ENCODE data around the gene NLRP13. TPM values are rescaled to one million over a fixed set of nuclear protein-coding genes. Genes with fewer than 3 reads are reported as not detected.

Gene NLRP13
- total and polyA plus RNA-seq, 2 of the 8 experiments (the other 6 are each of a cell fraction or from before 2014, with no cell fraction given) = not detected

DNA sequence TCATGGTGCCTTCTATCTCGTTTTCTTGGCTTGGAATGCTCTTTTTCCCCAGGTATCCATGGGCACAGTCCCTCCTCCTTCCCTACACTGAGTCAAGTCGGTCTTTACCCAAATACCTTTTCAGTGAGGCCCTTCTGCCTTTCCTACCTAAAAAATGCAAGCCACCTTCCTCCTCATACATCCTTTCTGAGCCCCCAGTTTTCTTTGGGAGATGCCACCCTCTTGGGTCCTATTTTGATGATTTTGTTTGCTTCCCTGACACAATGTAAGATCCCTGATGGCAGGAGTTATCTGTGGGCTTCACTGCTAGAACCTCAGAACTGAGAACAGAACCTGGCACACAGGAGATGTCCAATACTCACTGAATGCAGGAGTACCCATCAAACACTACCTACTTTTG, 22.3 kb downstream of the NLRP13 start:
- Histone ChIP-seq H3K23me2 (ENCODE audit: low read depth, low read length) (no peaks in the 10 kb centered on the region), H3K36me3 (ENCODE audit: control insufficient read depth in 2 of 4, insufficient read depth in 4 of 4, low read length in 3 of 4) (no peaks in the 10 kb centered on the region), H3K4me2 (ENCODE audit: insufficient read depth in 1 of 2, low read depth in 2 of 2, low read length in 2 of 2) (no peak overlapping the region), H2AFZ (ENCODE audit: low read length) (no peak overlapping the region), H3K4me1 (replicated peaks in 1 of 4; ENCODE audit: control insufficient read depth in 3 of 4, insufficient read depth in 4 of 4, low read length in 3 of 4) (no peaks in the 10 kb centered on the region), H4K5ac (ENCODE audit: insufficient read length, low read depth, low read length) (no peak overlapping the region), H3K4ac (replicated peaks; ENCODE audit: insufficient read length, low read depth, low read length) (no peak overlapping the region), H3K27ac (ENCODE audit: low read depth, low read length) (no peak overlapping the region), H3K56ac (replicated peaks; ENCODE audit: insufficient read length, low read depth, low read length) (no peak overlapping the region), H2BK20ac (ENCODE audit: low read length) (no peak overlapping the region), H3K4me3 (ENCODE audit: extremely low read depth in 1 of 4, insufficient read depth in 2 of 4, low read depth in 3 of 4, low read length in 4 of 4) (no peak overlapping the region), H3K79me2 (ENCODE audit: control insufficient read depth in 1 of 2, insufficient read depth in 2 of 2, low read length in 2 of 2) (no peaks in the 10 kb centered on the region), H4K20me1 (replicated peaks in 1 of 2; ENCODE audit: control insufficient read depth in 1 of 2, insufficient read depth in 2 of 2, low read length in 2 of 2) (no peaks in the 10 kb centered on the region), H3K23ac (ENCODE audit: insufficient read length) (no peak overlapping the region), H2BK5ac (ENCODE audit: low read depth, low read length) (no peak overlapping the region), H3K27me3 (replicated peaks in 1 of 4; ENCODE audit: control insufficient read depth in 3 of 4, extremely low read depth in 1 of 4, insufficient read depth in 3 of 4, low read length in 3 of 4) (no peaks in the 10 kb centered on the region), H2BK12ac (ENCODE audit: low read depth, low read length) (no peak overlapping the region), H2BK120ac (replicated peaks; ENCODE audit: low read depth, low read length) (no peak overlapping the region), H3K9me3 (ENCODE audit: insufficient read depth in 2 of 2, low read depth in 1 of 2, low read length in 1 of 2) (peaks cover 79 to 85% of the 10 kb centered on the region in 2 experiments), H4K8ac (ENCODE audit: extremely low read depth, insufficient read depth, low read length) (no peak overlapping the region), H4K91ac (replicated peaks; ENCODE audit: insufficient read length, low read length) (no peak overlapping the region), H2AK5ac (ENCODE audit: low read depth, low read length) (no peak overlapping the region), H3K18ac (ENCODE audit: extremely low read depth, low read length) (no peak overlapping the region), H3K79me1 (ENCODE audit: low read depth, low read length) (no peaks in the 10 kb centered on the region), H3K14ac (ENCODE audit: insufficient read length) (no peak overlapping the region), H3K9ac (replicated peaks in 1 of 4; ENCODE audit: extremely low read depth in 1 of 4, low read depth in 3 of 4, low read length in 3 of 4) (no peak overlapping the region), H2BK15ac (ENCODE audit: low read length) (no peak overlapping the region)
- DNase-seq (ENCODE audit: low read depth in 1 of 2, low spot score in 2 of 2) (no peak), FAIRE-seq (no peak)
- ChIA-PET CTCF (ENCODE audit: partially characterized antibody) (no interaction called here), POLR2A (ENCODE audit: partially characterized antibody) (interaction anchor here (0.7 kb wide), 1 partner anchor 944 kb away, joined by 3 read pairs; no protein-coding TSS in a partner anchor)
- 59% methylated on average over 2 of the region's 2 CpGs; no CpG with 5 or more reads in 1 of the 2 experiments for WGBS, 2 experiments (ENCODE audit: extremely low coverage in 1 of 2, insufficient coverage in 1 of 2, insufficient read length in 1 of 2, insufficient replicate concordance in 2 of 2, low coverage in 1 of 2, low lambda C conversion rate in 2 of 2, missing lambda C conversion rate in 1 of 2)
- TF ChIP-seq YY1 (IDR thresholded peaks at IDR 0.05; ENCODE audit: low read depth, low read length) (no peak), NRF1 (IDR thresholded peaks at IDR 0.05; ENCODE audit: low read depth, low read length) (no peak), POLR2AphosphoS5 (IDR thresholded peaks at IDR 0.05; ENCODE audit: low read depth, low read length) (no peak), RAD21 (IDR thresholded peaks at IDR 0.05 in 1 of 2, conservative IDR thresholded peaks at IDR 0.05 in 1 of 2; ENCODE audit: low read depth in 2 of 2, low read length in 2 of 2) (no peak), CTBP2 (IDR thresholded peaks at IDR 0.05; ENCODE audit: borderline replicate concordance, insufficient read depth, insufficient read length, low read length) (no peak), CTCF (IDR thresholded peaks at IDR 0.05; ENCODE audit: control extremely low read depth in 1 of 3, insufficient read depth in 1 of 3, low read depth in 1 of 3, low read length in 3 of 3) (no peak), TEAD4 (IDR thresholded peaks at IDR 0.05; ENCODE audit: low read depth, low read length) (no peak), RXRA (IDR thresholded peaks at IDR 0.05; ENCODE audit: insufficient read depth, low read depth, low read length) (no peak), SIN3A (conservative IDR thresholded peaks at IDR 0.05 in 1 of 2, IDR thresholded peaks at IDR 0.05 in 1 of 2; ENCODE audit: low read depth in 1 of 2, low read length in 2 of 2) (no peak), ZNF274 (IDR thresholded peaks at IDR 0.05; ENCODE audit: borderline replicate concordance, extremely low read depth, low read length) (no peak), JUND (IDR thresholded peaks at IDR 0.05; ENCODE audit: low read length) (no peak), CREB1 (IDR thresholded peaks at IDR 0.05) (no peak)

Data from H1 (cell line).